Fibroblast of pulmonary artery (primary cell): ENCODE measurements around the gene GALNT15.

Source experiments
- DNase-seq: peaks from one replicate; pipeline ENCODE4 v3.0.0-alpha.2; 2010; ENCODE audit warnings: low read depth
- H3K4me3 ChIP-seq: replicated peaks from 2 replicates; pipeline ENCODE4 v1.5.1; 2011; ENCODE audit warnings: low read depth, mild to moderate bottlenecking, control low read depth, low read length, moderate library complexity
- TF ChIP-seq, protein P1 (sequence below): IDR thresholded peaks from 2 replicates; pipeline ENCODE4 v1.5.1; 2011; ENCODE audit warnings: mild to moderate bottlenecking, control low read depth, low read length, inconsistent platforms; ENCODE audit errors: missing control alignments

GALNT15 gene

DNA sequence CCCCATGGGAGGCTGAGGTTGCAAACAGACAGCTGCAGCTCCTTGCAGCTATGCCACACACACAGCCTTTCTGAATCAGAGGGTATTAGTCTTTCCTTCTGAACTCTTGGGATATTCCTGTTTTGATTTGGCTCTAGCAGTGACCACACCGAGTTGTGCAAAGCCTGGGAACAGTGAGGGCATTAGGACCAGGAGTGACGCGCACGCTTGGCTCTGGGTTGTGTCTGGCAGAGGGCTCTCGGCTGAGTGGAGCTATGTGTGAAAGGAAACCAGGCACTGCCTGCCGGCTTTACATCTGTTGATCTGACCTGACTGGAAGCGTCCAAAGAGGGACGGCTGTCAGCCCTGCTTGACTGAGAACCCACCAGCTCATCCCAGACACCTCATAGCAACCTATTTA lies at the start of gene GALNT15:
GALNT15 (plus strand) TSS at position 292 of the 400 bp plus-strand sequence. CDS start 472 bp downstream, outside the sequence.
- TF ChIP-seq, protein P1, sequence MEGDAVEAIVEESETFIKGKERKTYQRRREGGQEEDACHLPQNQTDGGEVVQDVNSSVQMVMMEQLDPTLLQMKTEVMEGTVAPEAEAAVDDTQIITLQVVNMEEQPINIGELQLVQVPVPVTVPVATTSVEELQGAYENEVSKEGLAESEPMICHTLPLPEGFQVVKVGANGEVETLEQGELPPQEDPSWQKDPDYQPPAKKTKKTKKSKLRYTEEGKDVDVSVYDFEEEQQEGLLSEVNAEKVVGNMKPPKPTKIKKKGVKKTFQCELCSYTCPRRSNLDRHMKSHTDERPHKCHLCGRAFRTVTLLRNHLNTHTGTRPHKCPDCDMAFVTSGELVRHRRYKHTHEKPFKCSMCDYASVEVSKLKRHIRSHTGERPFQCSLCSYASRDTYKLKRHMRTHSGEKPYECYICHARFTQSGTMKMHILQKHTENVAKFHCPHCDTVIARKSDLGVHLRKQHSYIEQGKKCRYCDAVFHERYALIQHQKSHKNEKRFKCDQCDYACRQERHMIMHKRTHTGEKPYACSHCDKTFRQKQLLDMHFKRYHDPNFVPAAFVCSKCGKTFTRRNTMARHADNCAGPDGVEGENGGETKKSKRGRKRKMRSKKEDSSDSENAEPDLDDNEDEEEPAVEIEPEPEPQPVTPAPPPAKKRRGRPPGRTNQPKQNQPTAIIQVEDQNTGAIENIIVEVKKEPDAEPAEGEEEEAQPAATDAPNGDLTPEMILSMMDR, result no peak
- H3K4me3 ChIP-seq, result peak within 1 kb of the TSS; percentile 23
- peak; percentile 97 for DNase-seq

DNA sequence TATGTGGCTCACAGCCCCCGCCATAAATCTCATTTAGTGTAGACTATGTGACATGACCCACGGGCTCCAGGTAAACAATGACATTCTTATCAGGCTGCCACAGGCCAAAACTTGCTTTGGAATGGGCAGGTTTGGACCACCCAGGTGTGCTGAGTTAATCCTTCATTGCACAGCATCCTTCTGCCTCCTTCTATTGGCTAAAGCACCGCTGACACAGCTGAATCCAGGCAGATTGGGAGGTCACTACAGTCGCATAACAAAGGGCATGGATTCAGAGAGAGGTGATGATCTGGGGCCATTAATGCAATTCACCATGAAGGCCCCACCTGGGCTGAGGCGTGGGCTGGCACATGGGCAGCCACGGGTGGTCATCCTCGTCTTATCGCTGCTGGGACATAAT lies 47.8 kb upstream of the GALNT15 start:
- no peak overlapping the region for H3K4me3 ChIP-seq
- DNase-seq, result no peak
- TF ChIP-seq, protein P1, result no peak

- TF ChIP-seq, protein P1, result no peak
- DNase-seq, result no peak
Measured at GRCh38 chr3:16127249-16127648, 47.2 kb upstream of the GALNT15 start.

DNA sequence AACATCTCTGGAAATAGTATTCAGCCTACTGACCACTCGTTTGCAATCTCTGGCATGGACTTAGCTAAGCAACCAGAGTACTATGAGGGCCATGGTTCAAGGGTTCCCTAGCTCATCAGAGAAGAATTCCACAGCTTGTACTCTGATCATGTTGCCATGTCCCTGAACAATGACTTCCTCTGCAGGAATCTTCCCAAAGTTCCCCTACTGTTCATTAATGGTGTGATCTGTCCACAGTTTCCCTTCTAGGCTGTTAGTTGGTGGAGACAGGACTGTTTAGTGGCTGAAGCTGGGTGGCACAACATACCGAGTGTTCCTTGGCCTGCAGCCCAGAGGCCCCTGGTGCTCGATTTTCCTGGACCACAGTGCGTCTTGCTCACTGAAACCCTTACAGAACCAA lies 44.4 kb upstream of the GALNT15 start:
- peak; percentile 67 for DNase-seq
- H3K4me3 ChIP-seq, result no peak overlapping the region
- TF ChIP-seq, protein P1, result no peak

More at GRCh38 chr3:16127249-16127648, 47.2 kb upstream of the GALNT15 start:
- H3K4me3 ChIP-seq, result no peak overlapping the region

DNA sequence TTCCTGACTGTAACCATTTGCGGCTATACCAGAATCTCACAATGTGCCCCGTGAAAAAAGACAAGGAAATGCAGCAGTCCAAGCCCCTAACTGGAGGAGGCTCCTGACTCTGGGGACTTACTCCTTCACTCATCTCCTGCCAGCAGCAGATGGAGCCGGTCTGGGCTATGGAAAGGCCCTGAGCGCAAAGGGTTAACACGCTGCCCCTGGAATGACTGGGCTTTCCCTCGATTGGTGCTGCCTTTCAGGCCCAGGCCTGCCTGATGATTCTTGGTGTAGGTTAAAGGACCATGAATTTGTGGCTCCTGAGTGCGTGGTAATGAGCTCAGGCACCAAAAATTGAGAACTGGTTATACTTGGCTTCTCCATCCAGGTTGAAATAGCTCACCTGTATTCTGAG lies 42.3 kb upstream of the GALNT15 start:
- H3K4me3 ChIP-seq, result no peak overlapping the region
- TF ChIP-seq, protein P1, result no peak
- DNase-seq, result no peak

GRCh38 chr3:16132928-16133327 lies 41.6 kb upstream of the GALNT15 start:
- TF ChIP-seq, protein P1, result no peak
- DNase-seq, result peak; percentile 75
- no peak overlapping the region for H3K4me3 ChIP-seq

DNA sequence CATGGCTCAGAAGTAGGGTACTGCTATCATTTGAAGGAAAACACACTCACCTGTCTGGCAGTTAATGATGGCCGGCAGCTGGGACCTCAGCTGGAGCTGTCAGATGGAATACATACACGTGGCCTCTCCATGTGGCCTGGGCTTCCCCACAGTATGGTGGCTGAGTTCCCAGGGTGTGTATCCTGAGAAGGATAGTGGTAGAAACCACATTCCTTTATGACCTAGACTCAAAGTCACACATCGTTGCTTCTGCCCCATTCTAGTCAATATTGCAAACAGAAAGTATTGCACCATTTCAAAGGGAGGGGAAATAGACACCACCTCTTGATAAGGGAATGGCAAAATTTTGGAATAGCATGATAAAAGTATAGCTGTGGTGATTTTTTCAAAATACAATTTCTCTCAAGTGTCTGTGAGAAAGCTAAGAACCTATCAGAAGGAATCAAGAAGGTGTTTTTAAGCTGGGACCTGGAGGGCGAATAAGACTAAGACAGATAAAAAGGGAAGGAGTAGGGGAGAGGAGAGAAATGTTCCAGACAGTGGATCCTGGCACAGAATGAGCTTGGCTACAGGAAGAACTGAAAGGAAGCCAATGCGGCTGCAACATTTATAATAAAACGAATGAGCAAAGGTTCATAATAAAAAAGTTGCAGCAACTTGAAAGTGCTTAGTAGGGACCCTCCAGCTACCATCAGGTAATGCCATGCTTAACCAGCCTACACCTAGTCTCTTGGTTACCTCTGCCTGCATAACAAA lies 40.1 kb upstream of the GALNT15 start:
- peak; percentile 58 for DNase-seq
- TF ChIP-seq, protein P1, result no peak
- H3K4me3 ChIP-seq, result no peak overlapping the region
